Ascending aorta (tissue), 2 donors: ENCODE data around the gene TRIM14. TPM values are rescaled to one million over a fixed set of nuclear protein-coding genes. Genes with fewer than 3 reads are reported as not detected.

ENCODE experiments used
- DNase-seq, 2 donors: peaks; one replicate each; pipeline ENCODE4 v3.0.0-alpha.2; 2019; ENCODE audit warnings: low spot score in 2 of 2
- H3K27ac ChIP-seq, 2 donors: fragments of 200-600 bp; sonication (generic); one replicate each; pipeline ENCODE4 v1.5.1; 2016 to 2017; ENCODE audit warnings: mild to moderate bottlenecking in 1 of 2
- H3K27me3 ChIP-seq: fragments of 200-600 bp; sonication (generic); one replicate; pipeline ENCODE4 v1.5.1; 2017
- H3K36me3 ChIP-seq, 2 donors: fragments of 200-600 bp; sonication (generic); one replicate each; pipeline ENCODE4 v1.5.1; 2016
- H3K4me1 ChIP-seq, 2 donors: fragments of 200-600 bp; sonication (generic); one replicate each; pipeline ENCODE4 v1.5.1; 2016 to 2017; ENCODE audit warnings: mild to moderate bottlenecking in 1 of 2
- H3K4me3 ChIP-seq, 2 donors: fragments of 200-600 bp; sonication (generic); one replicate each; pipeline ENCODE4 v1.5.1; 2016 to 2017; ENCODE audit warnings: mild to moderate bottlenecking in 1 of 2
- H3K9me3 ChIP-seq, 2 donors: fragments of 200-600 bp; sonication (generic); one replicate each; pipeline ENCODE4 v1.5.1; 2016
- intact Hi-C: fragments of 100-400 bp; cut with DNase I; formaldehyde crosslinking; loops from one replicate; pipeline ENCODE4 v1.15.1; 2023
- total RNA-seq: library from RNA; depleted of rRNA; stranded (reverse); fragments of >200 nt; gene quantifications from one replicate; pipeline ENCODE4 v1.1.0, GENCODE V29; 2016
- TF ChIP-seq, protein P1 (sequence below), 3 experiments: fragments of 200-600 bp in 2 of 3; fragments of 450-650 bp in 1 of 3; sonication (generic) in 2 of 3; IDR thresholded peaks; one replicate each; pipeline ENCODE4 v1.5.1; 2016 to 2019; ENCODE audit warnings: antibody characterized with exemption in 3 of 3, mild to moderate bottlenecking in 1 of 3, moderate library complexity in 1 of 3

Gene TRIM14
- total RNA-seq, 1 donor from 2014 or later, result 16.1 TPM

- no peak for DNase-seq
- intact Hi-C loops, result no loop called here
These were observed 27.3 kb upstream of the TRIM14 start for GRCh38 chr9:98146101-98146991.

GRCh38 chr9:98144631-98145030 lies 25.6 kb upstream of the TRIM14 start:
- Histone ChIP-seq H3K9me3 (no peaks in the 10 kb centered on the region), H3K27ac (no peak overlapping the region), H3K4me1 (no peaks in the 10 kb centered on the region), H3K27me3 (no peaks in the 10 kb centered on the region), H3K4me3 (no peak overlapping the region), H3K36me3 (no peaks in the 10 kb centered on the region)
- no peak for DNase-seq
- intact Hi-C loops, result no loop called here
- TF ChIP-seq, protein P1, sequence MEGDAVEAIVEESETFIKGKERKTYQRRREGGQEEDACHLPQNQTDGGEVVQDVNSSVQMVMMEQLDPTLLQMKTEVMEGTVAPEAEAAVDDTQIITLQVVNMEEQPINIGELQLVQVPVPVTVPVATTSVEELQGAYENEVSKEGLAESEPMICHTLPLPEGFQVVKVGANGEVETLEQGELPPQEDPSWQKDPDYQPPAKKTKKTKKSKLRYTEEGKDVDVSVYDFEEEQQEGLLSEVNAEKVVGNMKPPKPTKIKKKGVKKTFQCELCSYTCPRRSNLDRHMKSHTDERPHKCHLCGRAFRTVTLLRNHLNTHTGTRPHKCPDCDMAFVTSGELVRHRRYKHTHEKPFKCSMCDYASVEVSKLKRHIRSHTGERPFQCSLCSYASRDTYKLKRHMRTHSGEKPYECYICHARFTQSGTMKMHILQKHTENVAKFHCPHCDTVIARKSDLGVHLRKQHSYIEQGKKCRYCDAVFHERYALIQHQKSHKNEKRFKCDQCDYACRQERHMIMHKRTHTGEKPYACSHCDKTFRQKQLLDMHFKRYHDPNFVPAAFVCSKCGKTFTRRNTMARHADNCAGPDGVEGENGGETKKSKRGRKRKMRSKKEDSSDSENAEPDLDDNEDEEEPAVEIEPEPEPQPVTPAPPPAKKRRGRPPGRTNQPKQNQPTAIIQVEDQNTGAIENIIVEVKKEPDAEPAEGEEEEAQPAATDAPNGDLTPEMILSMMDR (IDR thresholded peaks at IDR 0.05), result no peak

More at GRCh38 chr9:98146101-98146991, 27.3 kb upstream of the TRIM14 start:
- Histone ChIP-seq H3K27me3 (no peaks in the 10 kb centered on the region), H3K27ac (no peak overlapping the region), H3K4me1 (no peaks in the 10 kb centered on the region), H3K4me3 (no peak overlapping the region), H3K36me3 (no peaks in the 10 kb centered on the region), H3K9me3 (no peaks in the 10 kb centered on the region)
- TF ChIP-seq, protein P1 (IDR thresholded peaks at IDR 0.05), result no peak

DNA sequence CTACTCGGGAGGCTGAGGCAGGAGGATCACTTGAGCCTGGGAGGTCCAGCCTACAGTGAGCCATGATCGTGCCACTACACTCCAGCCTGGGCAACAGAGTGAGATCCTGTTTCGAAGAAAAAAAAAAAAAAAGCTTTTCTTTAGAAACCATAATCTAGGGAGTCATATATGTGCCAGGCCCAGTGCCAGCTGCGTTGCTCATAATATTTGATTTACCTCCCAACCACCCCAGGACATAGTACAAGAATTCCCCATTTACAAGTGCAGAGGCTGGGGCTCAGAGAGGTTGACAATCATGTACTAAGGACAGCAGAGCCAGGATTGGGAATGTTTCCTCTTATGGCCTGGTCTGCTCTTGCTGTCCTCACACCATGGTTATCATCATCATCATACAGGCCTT lies 25.1 kb upstream of the TRIM14 start:
- Histone ChIP-seq H3K4me1 (no peaks in the 10 kb centered on the region), H3K27me3 (no peaks in the 10 kb centered on the region), H3K36me3 (no peaks in the 10 kb centered on the region), H3K9me3 (no peaks in the 10 kb centered on the region), H3K27ac (no peak overlapping the region), H3K4me3 (no peak overlapping the region)
- DNase-seq, result no peak
- intact Hi-C loops, result no loop called here
- TF ChIP-seq, protein P1 (IDR thresholded peaks at IDR 0.05), result no peak

DNA sequence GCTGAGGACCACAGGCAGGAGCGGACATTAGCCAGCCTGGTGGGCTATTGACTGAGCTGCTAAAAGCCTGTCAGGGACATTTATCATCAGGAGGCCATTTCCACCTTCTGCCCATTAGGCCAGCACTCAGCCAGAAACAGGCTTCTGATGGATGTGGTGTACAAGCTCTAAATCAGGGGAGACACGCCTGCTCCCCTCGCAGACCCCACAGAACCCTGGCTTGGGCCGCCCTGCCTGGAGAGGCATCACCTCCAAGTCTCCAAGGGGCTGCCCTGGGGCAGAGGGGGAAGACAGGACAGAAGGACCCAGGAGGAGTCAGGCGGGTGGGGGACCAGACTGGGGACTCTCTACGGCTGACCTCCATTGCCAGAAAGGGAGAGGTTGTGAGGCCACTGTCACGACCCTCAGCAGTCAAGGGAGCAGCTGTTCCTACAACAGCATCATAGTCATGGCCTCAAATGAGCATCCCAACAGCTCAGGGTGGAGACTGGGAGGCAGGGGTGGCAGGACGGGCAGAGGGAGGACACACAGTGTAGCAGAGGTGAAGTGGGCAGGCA lies 24.0 kb upstream of the TRIM14 start:
- Histone ChIP-seq H3K4me3 (no peak overlapping the region), H3K9me3 (no peaks in the 10 kb centered on the region), H3K27ac (no peak overlapping the region), H3K4me1 (no peaks in the 10 kb centered on the region), H3K36me3 (no peaks in the 10 kb centered on the region), H3K27me3 (no peaks in the 10 kb centered on the region)
- DNase-seq, result no peak
- intact Hi-C loops, result no loop called here
- TF ChIP-seq, protein P1 (IDR thresholded peaks at IDR 0.05), result no peak

DNA sequence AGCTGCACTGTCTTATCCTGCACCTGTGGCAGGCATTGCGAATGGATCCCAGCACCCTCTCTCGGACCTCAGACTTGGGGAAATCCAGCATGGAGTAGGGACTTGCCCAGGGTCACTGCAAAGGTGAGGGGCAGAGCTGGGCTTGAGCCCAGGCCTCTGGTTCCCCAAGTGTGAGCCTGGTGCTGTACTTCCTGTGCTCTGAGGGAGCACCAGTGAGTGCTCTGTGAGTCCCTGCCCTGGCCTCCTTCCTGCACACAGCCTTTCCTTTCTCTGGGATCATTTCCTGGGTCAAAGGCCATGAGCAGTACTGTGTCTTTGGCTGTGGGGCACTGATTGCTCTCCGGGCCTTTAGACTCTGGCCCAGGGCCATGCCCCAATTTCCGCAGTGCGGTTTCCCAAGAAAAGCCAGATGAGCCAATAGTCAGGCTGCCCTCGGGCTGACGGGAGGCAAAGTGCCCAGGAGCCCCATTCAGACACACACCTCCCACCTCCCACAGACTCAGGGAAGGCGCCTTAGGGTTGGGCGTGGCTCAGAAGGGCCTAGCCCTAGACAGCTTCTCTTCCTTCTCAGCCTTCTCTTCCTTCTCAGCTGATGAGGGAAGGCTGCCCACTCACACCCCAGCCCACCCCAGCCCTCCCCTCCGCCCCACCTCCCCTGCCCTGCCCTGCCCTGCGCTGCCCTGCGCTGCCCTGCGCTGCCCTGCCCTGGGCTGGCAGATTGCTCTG lies 23.3 kb upstream of the TRIM14 start:
- intact Hi-C loops, result no loop called here
- no peak for DNase-seq
- Histone ChIP-seq H3K27me3 (no peaks in the 10 kb centered on the region), H3K4me3 (no peak overlapping the region), H3K4me1 (no peaks in the 10 kb centered on the region), H3K9me3 (no peaks in the 10 kb centered on the region), H3K36me3 (no peaks in the 10 kb centered on the region), H3K27ac (no peak overlapping the region)
- TF ChIP-seq, protein P1 (IDR thresholded peaks at IDR 0.05), result no peak
